Liver (tissue), 9 donors: ENCODE results near the gene COQ8B. TPM values are rescaled to one million over a fixed set of nuclear protein-coding genes. Genes with fewer than 3 reads are reported as not detected.

Experiments used
- DNase-seq: peaks from one replicate; pipeline ENCODE4 v3.0.0-alpha.2; 2017; ENCODE audit warnings: low spot score
- H3K27ac ChIP-seq, 2 donors: one replicate each; pipeline ENCODE4 v1.7.0; 2013; ENCODE audit warnings: inconsistent platforms in 2 of 2, low read length in 2 of 2, control low read depth in 1 of 2, low read depth in 1 of 2, mild to moderate bottlenecking in 1 of 2
- H3K27me3 ChIP-seq, 4 donors: one replicate each; pipeline versions ENCODE4 v1.6.1 to v1.7.0; 2013; ENCODE audit warnings: low read length in 3 of 4, inconsistent platforms in 1 of 4, mild to moderate bottlenecking in 1 of 4, moderate library complexity in 1 of 4; ENCODE audit not compliant: control insufficient read depth in 4 of 4, insufficient read depth in 4 of 4
- H3K36me3 ChIP-seq, 4 donors: one replicate each; pipeline versions ENCODE4 v1.6.1 to v1.7.0; 2013; ENCODE audit warnings: low read length in 3 of 4, mild to moderate bottlenecking in 3 of 4, low read depth in 1 of 4, moderate library complexity in 1 of 4; ENCODE audit not compliant: control insufficient read depth in 4 of 4, insufficient read depth in 3 of 4
- H3K4me1 ChIP-seq, 4 donors: one replicate each; pipeline versions ENCODE4 v1.6.1 to v1.7.0; 2013; ENCODE audit warnings: low read length in 3 of 4, mild to moderate bottlenecking in 3 of 4, moderate library complexity in 1 of 4; ENCODE audit not compliant: control insufficient read depth in 4 of 4, insufficient read depth in 4 of 4
- H3K4me3 ChIP-seq, 3 donors: one replicate each; pipeline versions ENCODE4 v1.6.1 to v1.7.0; 2013; ENCODE audit warnings: low read length in 3 of 3, control low read depth in 1 of 3, low read depth in 1 of 3, mild to moderate bottlenecking in 1 of 3
- H3K9ac ChIP-seq, 2 donors: one replicate each; pipeline ENCODE4 v1.7.0; 2013; ENCODE audit warnings: low read length in 2 of 2, mild to moderate bottlenecking in 2 of 2, moderate library complexity in 2 of 2, control low read depth in 1 of 2, low read depth in 1 of 2
- H3K9me3 ChIP-seq, 4 donors: one replicate each; pipeline versions ENCODE4 v1.6.1 to v1.7.0; 2013; ENCODE audit warnings: low read length in 3 of 4; ENCODE audit not compliant: control insufficient read depth in 4 of 4
- FOXA1 ChIP-seq: IDR thresholded peaks from 2 replicates; pipeline ENCODE4 v1.6.1; 2016; ENCODE audit warnings: antibody characterized with exemption
- FOXA2 ChIP-seq: IDR thresholded peaks from 2 replicates; pipeline ENCODE4 v1.6.1; 2016; ENCODE audit warnings: antibody characterized with exemption
- GABPA ChIP-seq, 2 donors: IDR thresholded peaks in 1 of 2; conservative IDR thresholded peaks in 1 of 2; 2 replicates each; pipeline ENCODE4 v1.6.1; 2016; ENCODE audit warnings: antibody characterized with exemption in 2 of 2, mild to moderate bottlenecking in 1 of 2, moderate library complexity in 1 of 2
- HNF4A ChIP-seq, 2 donors: conservative IDR thresholded peaks; 2 replicates each; pipeline ENCODE4 v1.6.1; 2016; ENCODE audit warnings: antibody characterized with exemption in 2 of 2, mild to moderate bottlenecking in 2 of 2
- HNF4G ChIP-seq: IDR thresholded peaks from 2 replicates; pipeline ENCODE4 v1.6.1; 2016; ENCODE audit warnings: antibody characterized with exemption
- NR2F2 ChIP-seq: IDR thresholded peaks from 2 replicates; pipeline ENCODE4 v1.6.1; 2016; ENCODE audit warnings: antibody characterized with exemption
- RAD21 ChIP-seq, 2 donors: IDR thresholded peaks; 2 replicates each; pipeline ENCODE4 v1.6.1; 2016; ENCODE audit warnings: antibody characterized with exemption in 2 of 2, mild to moderate bottlenecking in 2 of 2
- RXRA ChIP-seq, 2 donors: IDR thresholded peaks; 2 replicates each; pipeline ENCODE4 v1.6.1; 2017 to 2018; ENCODE audit warnings: antibody characterized with exemption in 2 of 2, mild to moderate bottlenecking in 1 of 2
- SP1 ChIP-seq: IDR thresholded peaks from 2 replicates; pipeline ENCODE4 v1.6.1; 2018; ENCODE audit warnings: antibody characterized with exemption, mild to moderate bottlenecking
- TAF1 ChIP-seq: conservative IDR thresholded peaks from 2 replicates; pipeline ENCODE4 v1.6.1; 2016; ENCODE audit warnings: antibody characterized with exemption, mild to moderate bottlenecking
- WGBS: extraction: QIAGEN DNeasy Blood & Tissue Kit; methylation state at CpG from one replicate; pipeline ENCODE4 v1.1.7; 2013; 5-methylcytosine and 5-hydroxymethylcytosine counted together
- polyA plus RNA-seq, 2 donors: library from polyadenylated mRNA; stranded (reverse) in 1 of 2; unstranded in 1 of 2; fragments of 200-250 nt in 1 of 2; fragments of >200 nt in 1 of 2; fragmentation: Nextera tagmentation in 1 of 2; extraction: Ambion mirVana in 1 of 2; gene quantifications; one replicate each; pipeline versions ENCODE4 v1.2.1 to v1.2.3, GENCODE V29; 2013 to 2015
- total RNA-seq, 2 donors: library from RNA; depleted of rRNA; stranded (reverse); fragments of >200 nt; gene quantifications; one replicate each; pipeline ENCODE4 v1.2.3, GENCODE V29; 2014
- TF ChIP-seq, protein P1 (sequence below): fragments of 150-350 bp; IDR thresholded peaks from 2 replicates; pipeline ENCODE4 v1.5.1; 2017; ENCODE audit warnings: improper control_type of control experiment, low read depth, low read length; ENCODE audit not compliant: missing input control
- TF ChIP-seq, protein P2 (sequence below): IDR thresholded peaks from 2 replicates; pipeline ENCODE4 v1.6.1; 2016; ENCODE audit warnings: antibody characterized with exemption, mild to moderate bottlenecking
- TF ChIP-seq, protein P3 (sequence below): IDR thresholded peaks from 2 replicates; pipeline ENCODE4 v1.6.1; 2016; ENCODE audit warnings: antibody characterized with exemption
- TF ChIP-seq, protein P4 (sequence below): IDR thresholded peaks from 2 replicates; pipeline ENCODE4 v1.6.1; 2016; ENCODE audit warnings: antibody characterized with exemption
- TF ChIP-seq, protein P5 (sequence below): IDR thresholded peaks from 2 replicates; pipeline ENCODE4 v1.6.1; 2016; ENCODE audit warnings: antibody characterized with exemption
- donor health status: healthy.
- donor health status: healthy.
- donor health status: healthy.
- donor health status: healthy.
- donor health status: healthy.

COQ8B gene
- total and polyA plus RNA-seq, 4 donors, result 6.4 to 30.6 (median 19.9) TPM

DNA sequence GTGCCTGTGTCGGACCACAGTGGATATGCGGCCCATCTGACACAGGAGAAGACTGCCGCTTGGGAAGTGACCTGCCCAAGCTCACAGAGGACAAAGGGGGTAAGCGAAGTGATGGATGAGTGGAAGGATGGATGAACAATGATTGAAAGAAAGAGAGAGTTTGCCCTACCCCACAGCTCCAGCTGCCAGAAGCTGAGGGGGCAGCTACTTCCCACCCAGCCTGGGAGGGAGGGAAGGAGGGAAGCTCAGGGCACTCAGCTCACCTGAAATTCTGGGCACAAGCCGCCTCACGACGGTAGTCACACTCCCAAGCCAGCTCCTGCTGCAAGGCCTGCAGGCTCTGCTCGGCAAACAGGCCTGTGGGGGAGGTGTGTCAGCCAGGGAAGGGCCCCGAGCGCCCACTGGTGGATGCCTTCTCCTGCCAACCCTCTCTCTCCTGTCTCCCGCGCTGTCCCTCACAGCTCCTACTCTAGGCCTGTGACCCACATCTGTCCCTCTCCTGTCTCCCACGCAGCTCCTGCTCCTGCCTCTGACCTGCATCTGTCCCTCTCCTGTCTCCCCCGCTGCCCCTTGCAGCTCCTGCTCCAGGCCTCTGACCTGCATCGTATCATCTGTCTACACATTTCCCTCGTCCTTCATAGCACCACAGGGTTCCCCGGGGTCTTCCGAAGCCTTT lies 14.2 kb downstream of the COQ8B start:
- Histone ChIP-seq H3K36me3 (peaks cover 15 to 50% (median 29%) of the 10 kb centered on the region in 4 donors), H3K27me3 (no peaks in the 10 kb centered on the region), H3K4me1 (no peaks in the 10 kb centered on the region), H3K4me3 (no peak overlapping the region), H3K27ac (no peak overlapping the region), H3K9ac (no peak overlapping the region), H3K9me3 (no peaks in the 10 kb centered on the region)
- WGBS, result 84% methylated on average over 18 of the region's 18 CpGs
- TF ChIP-seq TAF1 (no peak), RAD21 (IDR thresholded peaks at IDR 0.05) (peak in 1 of 2 donors; percentile 67), HNF4A (conservative IDR thresholded peaks at IDR 0.05) (no peak)
- TF ChIP-seq, protein P1, sequence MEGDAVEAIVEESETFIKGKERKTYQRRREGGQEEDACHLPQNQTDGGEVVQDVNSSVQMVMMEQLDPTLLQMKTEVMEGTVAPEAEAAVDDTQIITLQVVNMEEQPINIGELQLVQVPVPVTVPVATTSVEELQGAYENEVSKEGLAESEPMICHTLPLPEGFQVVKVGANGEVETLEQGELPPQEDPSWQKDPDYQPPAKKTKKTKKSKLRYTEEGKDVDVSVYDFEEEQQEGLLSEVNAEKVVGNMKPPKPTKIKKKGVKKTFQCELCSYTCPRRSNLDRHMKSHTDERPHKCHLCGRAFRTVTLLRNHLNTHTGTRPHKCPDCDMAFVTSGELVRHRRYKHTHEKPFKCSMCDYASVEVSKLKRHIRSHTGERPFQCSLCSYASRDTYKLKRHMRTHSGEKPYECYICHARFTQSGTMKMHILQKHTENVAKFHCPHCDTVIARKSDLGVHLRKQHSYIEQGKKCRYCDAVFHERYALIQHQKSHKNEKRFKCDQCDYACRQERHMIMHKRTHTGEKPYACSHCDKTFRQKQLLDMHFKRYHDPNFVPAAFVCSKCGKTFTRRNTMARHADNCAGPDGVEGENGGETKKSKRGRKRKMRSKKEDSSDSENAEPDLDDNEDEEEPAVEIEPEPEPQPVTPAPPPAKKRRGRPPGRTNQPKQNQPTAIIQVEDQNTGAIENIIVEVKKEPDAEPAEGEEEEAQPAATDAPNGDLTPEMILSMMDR, result peak; percentile 21
- no peak for DNase-seq

DNA sequence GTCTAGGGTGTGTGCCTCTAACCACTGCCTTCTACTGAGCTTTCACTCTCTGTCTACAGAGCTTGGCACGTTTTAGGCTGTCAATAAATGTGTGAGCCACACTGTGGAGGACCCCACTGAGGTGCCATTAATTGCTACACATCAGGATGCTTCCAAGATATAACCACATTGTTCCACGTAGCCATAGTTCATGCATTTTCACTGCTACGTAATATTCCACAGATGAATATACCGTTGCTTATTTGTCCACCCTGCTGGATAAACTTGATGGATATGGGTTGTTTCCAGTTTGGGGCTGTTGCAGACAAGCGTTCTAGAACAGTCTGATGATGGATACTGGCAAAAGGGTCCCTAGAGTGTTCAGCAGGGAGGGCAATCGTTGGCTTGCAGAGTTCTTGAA lies 14.9 kb downstream of the COQ8B start:
- 95% methylated on average over 6 of the region's 6 CpGs for WGBS
- no peak overlapping the region for H3K9ac ChIP-seq
- TF ChIP-seq FOXA1 (no peak), SP1 (no peak), GABPA (IDR thresholded peaks at IDR 0.05 in 1 of 2, conservative IDR thresholded peaks at IDR 0.05 in 1 of 2) (no peak), NR2F2 (no peak), HNF4G (no peak), FOXA2 (no peak), RXRA (IDR thresholded peaks at IDR 0.05) (no peak), RAD21 (IDR thresholded peaks at IDR 0.05) (no peak), TAF1 (no peak)
- TF ChIP-seq, protein P2, sequence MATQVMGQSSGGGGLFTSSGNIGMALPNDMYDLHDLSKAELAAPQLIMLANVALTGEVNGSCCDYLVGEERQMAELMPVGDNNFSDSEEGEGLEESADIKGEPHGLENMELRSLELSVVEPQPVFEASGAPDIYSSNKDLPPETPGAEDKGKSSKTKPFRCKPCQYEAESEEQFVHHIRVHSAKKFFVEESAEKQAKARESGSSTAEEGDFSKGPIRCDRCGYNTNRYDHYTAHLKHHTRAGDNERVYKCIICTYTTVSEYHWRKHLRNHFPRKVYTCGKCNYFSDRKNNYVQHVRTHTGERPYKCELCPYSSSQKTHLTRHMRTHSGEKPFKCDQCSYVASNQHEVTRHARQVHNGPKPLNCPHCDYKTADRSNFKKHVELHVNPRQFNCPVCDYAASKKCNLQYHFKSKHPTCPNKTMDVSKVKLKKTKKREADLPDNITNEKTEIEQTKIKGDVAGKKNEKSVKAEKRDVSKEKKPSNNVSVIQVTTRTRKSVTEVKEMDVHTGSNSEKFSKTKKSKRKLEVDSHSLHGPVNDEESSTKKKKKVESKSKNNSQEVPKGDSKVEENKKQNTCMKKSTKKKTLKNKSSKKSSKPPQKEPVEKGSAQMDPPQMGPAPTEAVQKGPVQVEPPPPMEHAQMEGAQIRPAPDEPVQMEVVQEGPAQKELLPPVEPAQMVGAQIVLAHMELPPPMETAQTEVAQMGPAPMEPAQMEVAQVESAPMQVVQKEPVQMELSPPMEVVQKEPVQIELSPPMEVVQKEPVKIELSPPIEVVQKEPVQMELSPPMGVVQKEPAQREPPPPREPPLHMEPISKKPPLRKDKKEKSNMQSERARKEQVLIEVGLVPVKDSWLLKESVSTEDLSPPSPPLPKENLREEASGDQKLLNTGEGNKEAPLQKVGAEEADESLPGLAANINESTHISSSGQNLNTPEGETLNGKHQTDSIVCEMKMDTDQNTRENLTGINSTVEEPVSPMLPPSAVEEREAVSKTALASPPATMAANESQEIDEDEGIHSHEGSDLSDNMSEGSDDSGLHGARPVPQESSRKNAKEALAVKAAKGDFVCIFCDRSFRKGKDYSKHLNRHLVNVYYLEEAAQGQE, result no peak
- TF ChIP-seq, protein P3, sequence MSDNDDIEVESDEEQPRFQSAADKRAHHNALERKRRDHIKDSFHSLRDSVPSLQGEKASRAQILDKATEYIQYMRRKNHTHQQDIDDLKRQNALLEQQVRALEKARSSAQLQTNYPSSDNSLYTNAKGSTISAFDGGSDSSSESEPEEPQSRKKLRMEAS, result no peak
- TF ChIP-seq, protein P4, sequence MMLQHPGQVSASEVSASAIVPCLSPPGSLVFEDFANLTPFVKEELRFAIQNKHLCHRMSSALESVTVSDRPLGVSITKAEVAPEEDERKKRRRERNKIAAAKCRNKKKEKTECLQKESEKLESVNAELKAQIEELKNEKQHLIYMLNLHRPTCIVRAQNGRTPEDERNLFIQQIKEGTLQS, result no peak
- TF ChIP-seq, protein P5, sequence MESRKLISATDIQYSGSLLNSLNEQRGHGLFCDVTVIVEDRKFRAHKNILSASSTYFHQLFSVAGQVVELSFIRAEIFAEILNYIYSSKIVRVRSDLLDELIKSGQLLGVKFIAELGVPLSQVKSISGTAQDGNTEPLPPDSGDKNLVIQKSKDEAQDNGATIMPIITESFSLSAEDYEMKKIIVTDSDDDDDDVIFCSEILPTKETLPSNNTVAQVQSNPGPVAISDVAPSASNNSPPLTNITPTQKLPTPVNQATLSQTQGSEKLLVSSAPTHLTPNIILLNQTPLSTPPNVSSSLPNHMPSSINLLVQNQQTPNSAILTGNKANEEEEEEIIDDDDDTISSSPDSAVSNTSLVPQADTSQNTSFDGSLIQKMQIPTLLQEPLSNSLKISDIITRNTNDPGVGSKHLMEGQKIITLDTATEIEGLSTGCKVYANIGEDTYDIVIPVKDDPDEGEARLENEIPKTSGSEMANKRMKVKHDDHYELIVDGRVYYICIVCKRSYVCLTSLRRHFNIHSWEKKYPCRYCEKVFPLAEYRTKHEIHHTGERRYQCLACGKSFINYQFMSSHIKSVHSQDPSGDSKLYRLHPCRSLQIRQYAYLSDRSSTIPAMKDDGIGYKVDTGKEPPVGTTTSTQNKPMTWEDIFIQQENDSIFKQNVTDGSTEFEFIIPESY, result no peak

More for the DNA sequence above, 14.9 kb downstream of the COQ8B start:
- H3K36me3 ChIP-seq, result peaks cover 15 to 50% (median 29%) of the 10 kb centered on the region in 4 donors
- no peak overlapping the region for H3K27ac ChIP-seq
- H3K4me3 ChIP-seq, result no peak overlapping the region
- no peaks in the 10 kb centered on the region for H3K9me3 ChIP-seq
- H3K4me1 ChIP-seq, result no peaks in the 10 kb centered on the region
- no peak for DNase-seq
- no peaks in the 10 kb centered on the region for H3K27me3 ChIP-seq
